Loucy (cell line): ENCODE results near the gene U2AF1.
"Not testable (repeated sequence)": the region's sequence is repeated elsewhere in the genome, so short reads cannot be mapped to it uniquely, and the experiment has no call there.

Experiments used
- CTCF ChIP-seq: fragments of 200-600 bp; sonication (generic); conservative IDR thresholded peaks from 2 replicates; pipeline ENCODE4 v1.5.1; 2014; ENCODE audit warnings: mild to moderate bottlenecking, antibody characterized with exemption, low read length
- EZH2phosphoT487 ChIP-seq: fragments of 200-600 bp; IDR thresholded peaks from 2 replicates; pipeline ENCODE4 v1.6.1; 2018; ENCODE audit warnings: antibody characterized with exemption, mild to moderate bottlenecking, moderate library complexity, borderline replicate concordance

GRCh38 chr21:43076643-43077042 is 30.7 kb downstream of the U2AF1 start:
- not testable (repeated sequence) for TF ChIP-seq CTCF, EZH2phosphoT487
